K562 (cell line): ENCODE data around the gene ZBTB48. TPM values are rescaled to one million over a fixed set of nuclear protein-coding genes. Genes with fewer than 3 reads are reported as not detected.
A peak's percentile ranks its signal among the peaks of the same experiment; 100 is the strongest.

Experiments
- ARID3B ChIP-seq: fragments of 250-450 bp; sonication (Bioruptor Pico); IDR thresholded peaks from 2 replicates; pipeline ENCODE4 v1.4.0; 2020; ENCODE audit warnings: borderline replicate concordance
- ATF3 ChIP-seq, 2 experiments: fragments of 450-650 bp in 1 of 2; sonication (generic) in 1 of 2; formaldehyde crosslinking in 1 of 2; IDR thresholded peaks in 1 of 2; conservative IDR thresholded peaks in 1 of 2; 2 replicates each; pipeline versions ENCODE4 v1.6.1 to v1.8.1; 2016 to 2023; ENCODE audit warnings: mild to moderate bottlenecking in 2 of 2, moderate library complexity in 2 of 2, inconsistent platforms in 1 of 2, missing genetic modification reagents in 1 of 2
- BRF1 ChIP-seq: IDR thresholded peaks from 3 replicates; pipeline ENCODE4 v1.6.1; 2011; ENCODE audit warnings: borderline replicate concordance, mild to moderate bottlenecking; ENCODE audit not compliant: insufficient read length; ENCODE audit errors: extremely low read depth
- CEBPG ChIP-seq, 3 experiments: fragments of 200-800 bp in 1 of 3; sonication (Bioruptor generic) in 1 of 3; sonication (generic) in 1 of 3; formaldehyde crosslinking in 1 of 3; IDR thresholded peaks in 2 of 3; conservative IDR thresholded peaks in 1 of 3; 2 replicates each; pipeline versions ENCODE4 v1.6.1 to v1.8.0; 2016 to 2022; ENCODE audit warnings: missing compliant biosample characterization in 2 of 3, missing genetic modification characterization in 2 of 3, mild to moderate bottlenecking in 1 of 3, missing genetic modification reagents in 1 of 3
- DDX20 ChIP-seq: fragments of 450-650 bp; IDR thresholded peaks from 2 replicates; pipeline ENCODE4 v1.6.1; 2016; ENCODE audit warnings: missing genetic modification characterization, low read depth, mild to moderate bottlenecking, missing compliant biosample characterization, moderate library complexity
- HDAC8 ChIP-seq: fragments of 450-650 bp; IDR thresholded peaks from 2 replicates; pipeline ENCODE4 v1.6.1; 2016; ENCODE audit warnings: mild to moderate bottlenecking, missing genetic modification characterization, moderate library complexity, missing compliant biosample characterization
- HMGN3 ChIP-seq: IDR thresholded peaks from 2 replicates; pipeline ENCODE4 v1.6.1; 2011; ENCODE audit warnings: borderline replicate concordance, low read depth, mild to moderate bottlenecking, mixed read lengths, low read length; ENCODE audit not compliant: insufficient read length; ENCODE audit errors: extremely low read depth
- IRF1 ChIP-seq: sonication (generic); formaldehyde crosslinking; IDR thresholded peaks from 2 replicates; pipeline ENCODE4 v1.8.0; 2022; ENCODE audit warnings: missing genetic modification reagents, mild to moderate bottlenecking, borderline replicate concordance
- KLF1 ChIP-seq: fragments of 450-650 bp; IDR thresholded peaks from 2 replicates; pipeline ENCODE4 v1.6.1; 2016; ENCODE audit warnings: missing genetic modification characterization, missing compliant biosample characterization
- NR4A1 ChIP-seq, 2 experiments: fragments of 250-450 bp in 1 of 2; fragments of 450-650 bp in 1 of 2; sonication (Bioruptor Pico) in 1 of 2; IDR thresholded peaks; 2 replicates each; pipeline versions ENCODE4 v1.4.0 to v1.6.1; 2016 to 2020; ENCODE audit warnings: mild to moderate bottlenecking in 2 of 2, missing compliant biosample characterization in 1 of 2, missing genetic modification characterization in 1 of 2, moderate library complexity in 1 of 2
- PRMT5 ChIP-seq: sonication (generic); formaldehyde crosslinking; IDR thresholded peaks from 2 replicates; pipeline ENCODE4 v1.5.0; 2020; ENCODE audit warnings: missing genetic modification reagents
- RBBP5 ChIP-seq: fragments of 200-600 bp; sonication (generic); IDR thresholded peaks from 2 replicates; pipeline ENCODE4 v1.6.1; 2012; ENCODE audit warnings: borderline replicate concordance, mild to moderate bottlenecking, low read length, control low read depth, inconsistent platforms; ENCODE audit not compliant: insufficient read depth, poor library complexity, severe bottlenecking
- RBM14 ChIP-seq: fragments of 200-400 bp; formaldehyde crosslinking; IDR thresholded peaks from 2 replicates; pipeline ENCODE4 v1.6.1; 2018; ENCODE audit warnings: low read depth, mild to moderate bottlenecking, low read length, moderate library complexity, borderline replicate concordance; ENCODE audit not compliant: insufficient read depth
- RBM15 ChIP-seq: fragments of 200-400 bp; formaldehyde crosslinking; IDR thresholded peaks from 2 replicates; pipeline ENCODE4 v1.6.1; 2018; ENCODE audit warnings: mild to moderate bottlenecking, low read length, moderate library complexity; ENCODE audit not compliant: insufficient read depth
- SPI1 ChIP-seq: IDR thresholded peaks from 2 replicates; pipeline ENCODE4 v1.6.1; 2011; ENCODE audit warnings: low read depth, low read length, control low read depth, borderline replicate concordance
- ZBTB7A ChIP-seq: IDR thresholded peaks from 2 replicates; pipeline ENCODE4 v1.6.1; 2011; ENCODE audit warnings: low read depth, mild to moderate bottlenecking, low read length, moderate library complexity, borderline replicate concordance; ENCODE audit not compliant: control insufficient read depth
- ZNF121 ChIP-seq: sonication (generic); formaldehyde crosslinking; conservative IDR thresholded peaks from 2 replicates; pipeline ENCODE4 v1.8.0; 2022; ENCODE audit warnings: missing genetic modification reagents
- ZNF280A ChIP-seq: fragments of 450-650 bp; IDR thresholded peaks from 2 replicates; pipeline ENCODE4 v1.6.1; 2018; ENCODE audit warnings: mild to moderate bottlenecking, low read depth; ENCODE audit not compliant: partially characterized antibody
- ZNF707 ChIP-seq: fragments of 250-450 bp; sonication (Bioruptor Pico); conservative IDR thresholded peaks from 2 replicates; pipeline ENCODE4 v1.8.0; 2022; ENCODE audit warnings: inconsistent platforms, mild to moderate bottlenecking, moderate library complexity
- polyA plus RNA-seq, 8 experiments: library from polyadenylated mRNA; depleted of rRNA in 4 of 8; stranded (reverse) in 5 of 8; unstranded in 3 of 8; fragments of >200 nt; fragmentation: Nextera tagmentation in 2 of 8; fragmentation: Illumina TruSeq in 1 of 8; extraction: Ambion mirVana in 2 of 8; extraction: Trizol in 1 of 8; gene quantifications; 2 replicates each; pipeline versions ENCODE4 v1.2.1 to v1.2.3, GENCODE V29; 2011 to 2014; ENCODE audit warnings: inconsistent platforms in 1 of 8, missing spikeins in 1 of 8
- total RNA-seq, 7 experiments: library from RNA; depleted of rRNA in 6 of 7; stranded (reverse); fragments of >200 nt in 6 of 7; fragmentation: Illumina TruSeq in 2 of 7; extraction: Trizol in 2 of 7; gene quantifications; 2 replicates each; pipeline versions ENCODE4 v1.2.1 to v1.2.3, GENCODE V29; 2011 to 2021; ENCODE audit warnings: low replicate concordance in 1 of 7

Gene ZBTB48
- total and polyA plus RNA-seq, 9 of the 15 experiments (the other 6 are each of a cell fraction or from before 2014, with no cell fraction given): 1.9 to 66.9 (median 29.5) TPM

GRCh38 chr1:6599141-6599975 is 19.6 kb downstream of the ZBTB48 start (continued):
- TF ChIP-seq CEBPG (CRISPR knock-in tag; IDR thresholded peaks at IDR 0.05) (no peak), CEBPG (tag; conservative IDR thresholded peaks at IDR 0.05 in 1 of 2, IDR thresholded peaks at IDR 0.05 in 1 of 2) (no peak), RBM14 (no peak), ZNF707 (CRISPR knock-in tag) (no peak), SPI1 (0 out of 2 replicates have a peak, but pooled peaks have one; percentile 42), KLF1 (no peak), BRF1 (no peak), HMGN3 (peak; percentile 22), RBBP5 (no peak), ZNF280A (no peak), ZNF121 (CRISPR knock-in tag) (no peak), ATF3 (IDR thresholded peaks at IDR 0.05) (peak; percentile 21; the same call in 1 of the 2 replicates), ATF3 (CRISPR knock-in tag; conservative IDR thresholded peaks at IDR 0.05) (no peak), PRMT5 (CRISPR knock-in tag) (no peak), ZBTB7A (0 out of 2 replicates have a peak, but pooled peaks have one; percentile 12), HDAC8 (tag) (no peak), DDX20 (tag) (no peak), IRF1 (CRISPR knock-in tag) (no peak), RBM15 (no peak), ARID3B (CRISPR knock-in tag) (no peak), NR4A1 (CRISPR knock-in tag; IDR thresholded peaks at IDR 0.05) (no peak), NR4A1 (tag; IDR thresholded peaks at IDR 0.05) (no peak)
